HG02588 (cell line): ENCODE measurements around the gene EFNB1.

Experiments used
- ATAC-seq: cut with Tn5 transposase; IDR thresholded peaks from one replicate; pipeline ENCODE4 v1.9.1; 2021; ENCODE audit warnings: mild to moderate bottlenecking, moderate library complexity; ENCODE audit not compliant: unreplicated experiment

Gene EFNB1

GRCh38 chrX:68827256-68827655 lies 1.6 kb upstream of the EFNB1 start:
- ATAC-seq, result no peak

GRCh38 chrX:68827848-68828624 lies 785 bp upstream of the EFNB1 start:
- ATAC-seq, result peak; percentile 36

- no peak for ATAC-seq
Measured at GRCh38 chrX:68829582-68830418, 979 bp downstream of the EFNB1 start.

GRCh38 chrX:68830419-68831404 lies 1.9 kb downstream of the EFNB1 start:
- ATAC-seq, result no peak

GRCh38 chrX:68831405-68832100 lies 2.7 kb downstream of the EFNB1 start:
- no peak for ATAC-seq

- ATAC-seq, result peak; percentile 40
Measured at GRCh38 chrX:68832101-68832416, 3.2 kb downstream of the EFNB1 start.

- no peak for ATAC-seq
Measured at GRCh38 chrX:68832516-68833447, 4.0 kb downstream of the EFNB1 start.

- no peak for ATAC-seq
Measured at GRCh38 chrX:68833448-68833805, 4.6 kb downstream of the EFNB1 start.

GRCh38 chrX:68833855-68834331 lies 5.1 kb downstream of the EFNB1 start:
- no peak for ATAC-seq

GRCh38 chrX:68834371-68835103 lies 5.7 kb downstream of the EFNB1 start:
- ATAC-seq, result no peak

GRCh38 chrX:68835104-68835442 lies 6.3 kb downstream of the EFNB1 start:
- no peak for ATAC-seq

- no peak for ATAC-seq
Measured at GRCh38 chrX:68835468-68835867, 6.6 kb downstream of the EFNB1 start.

- no peak for ATAC-seq
Measured at GRCh38 chrX:68837119-68837518, 8.3 kb downstream of the EFNB1 start.

GRCh38 chrX:68838571-68838910 lies 9.7 kb downstream of the EFNB1 start:
- no peak for ATAC-seq

GRCh38 chrX:68839771-68840170 lies 10.9 kb downstream of the EFNB1 start:
- no peak for ATAC-seq

GRCh38 chrX:68840256-68840655 lies 11.4 kb downstream of the EFNB1 start:
- ATAC-seq, result no peak

GRCh38 chrX:68841251-68842049 lies 12.6 kb downstream of the EFNB1 start:
- ATAC-seq, result no peak

- ATAC-seq, result no peak
Measured at GRCh38 chrX:68842351-68842750, 13.5 kb downstream of the EFNB1 start.
